HG03378 (cell line): ENCODE data around the gene ADAMTSL2.

Source experiments
- ATAC-seq: cut with Tn5 transposase; IDR thresholded peaks from one replicate; pipeline ENCODE4 v1.9.1; 2021; ENCODE audit warnings: mild to moderate bottlenecking, moderate library complexity; ENCODE audit not compliant: unreplicated experiment

Gene ADAMTSL2

GRCh38 chr9:133584559-133585476 is 50.3 kb downstream of the ADAMTSL2 start:
- no peak for ATAC-seq

- ATAC-seq, result no peak
These were observed 51.2 kb downstream of the ADAMTSL2 start for GRCh38 chr9:133585481-133586351.

GRCh38 chr9:133587051-133587450 is 52.5 kb downstream of the ADAMTSL2 start:
- ATAC-seq, result no peak

DNA sequence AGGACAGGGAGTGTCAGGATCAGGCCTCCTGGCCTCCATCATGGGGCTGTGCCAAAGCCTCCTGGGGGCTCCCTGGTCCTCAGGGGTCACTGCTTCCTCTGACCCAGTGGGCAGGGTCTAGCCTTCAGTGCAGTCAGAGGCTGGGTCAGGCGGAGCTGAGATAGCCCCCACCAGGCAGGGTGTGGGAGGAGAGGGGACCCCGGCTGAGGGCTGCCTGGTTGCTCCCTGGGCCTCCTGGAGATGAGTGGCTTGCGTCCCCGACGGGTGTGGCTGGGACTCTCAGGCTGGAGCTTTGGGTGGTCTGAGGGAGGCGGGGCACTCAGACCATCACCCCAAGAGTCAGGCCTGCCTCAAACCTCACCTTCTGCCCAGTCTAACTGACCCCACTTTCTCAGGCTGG is 53.0 kb downstream of the ADAMTSL2 start:
- no peak for ATAC-seq

DNA sequence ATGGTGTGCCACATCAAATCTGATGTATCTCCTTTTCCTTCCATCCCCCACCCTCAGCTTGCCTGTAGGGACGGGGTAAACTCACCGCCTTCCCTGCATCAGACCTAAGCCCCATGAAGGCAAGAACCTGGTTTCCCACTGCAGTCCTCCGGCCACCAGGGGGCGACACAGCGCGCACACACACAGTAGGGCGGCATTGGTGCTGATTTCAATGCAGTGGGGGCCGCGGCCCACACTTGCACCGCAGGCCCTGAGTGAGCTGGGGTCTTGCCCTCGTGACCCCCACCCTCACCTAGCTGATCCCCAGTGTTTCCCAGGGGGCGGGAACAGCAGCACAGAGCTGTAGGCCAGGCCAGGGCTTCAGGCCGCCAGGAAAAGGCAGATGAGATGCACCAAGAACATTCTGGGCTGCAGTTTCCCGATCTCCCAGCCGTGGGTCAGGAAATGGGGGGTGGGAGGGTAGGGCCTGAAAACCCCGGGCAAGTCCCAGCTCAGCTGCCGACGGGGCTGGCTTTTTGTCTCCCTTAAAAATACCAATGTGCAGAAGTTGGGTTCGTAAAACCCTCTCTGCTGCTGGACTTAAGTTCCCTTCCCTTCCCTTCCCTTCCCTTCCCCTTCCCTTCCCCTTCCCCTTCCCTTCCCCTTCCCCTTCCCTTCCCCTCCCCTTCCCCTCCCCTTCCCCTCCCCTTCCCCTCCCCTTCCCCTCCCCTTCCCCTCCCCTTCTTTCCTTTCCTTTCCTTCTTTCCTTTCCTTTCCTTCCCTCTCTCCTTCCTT is 55.1 kb downstream of the ADAMTSL2 start:
- ATAC-seq, result no peak

DNA sequence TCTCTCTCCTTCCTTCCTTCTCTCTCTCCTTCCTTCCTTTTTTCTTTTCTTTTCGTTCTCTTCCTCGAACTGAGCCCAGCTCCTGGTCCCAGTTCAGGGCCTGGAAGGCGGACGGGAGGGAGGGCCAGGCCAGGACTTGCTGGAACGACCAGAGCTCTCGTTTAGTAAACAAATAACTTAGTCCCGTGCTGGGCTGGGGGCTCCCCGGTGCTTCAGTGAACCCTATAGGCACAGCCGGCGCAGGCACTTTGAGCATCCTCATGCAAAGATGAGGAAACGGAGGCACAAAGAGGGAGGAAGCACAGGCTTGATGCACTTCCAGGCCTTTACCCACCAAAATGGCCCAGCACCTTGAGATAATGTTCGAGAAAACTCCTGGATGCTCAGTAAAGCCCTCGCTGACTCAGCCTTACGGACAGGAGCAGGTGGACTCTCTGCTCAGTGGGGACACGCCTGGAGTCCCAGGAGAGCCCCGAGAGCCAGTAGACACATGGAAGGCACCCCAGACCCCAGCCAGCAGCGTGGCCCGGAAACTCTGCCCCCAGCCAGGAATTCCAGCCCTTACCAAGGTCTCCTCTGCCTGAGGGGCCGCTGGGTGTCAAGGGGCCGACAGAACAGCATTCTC is 55.8 kb downstream of the ADAMTSL2 start:
- ATAC-seq, result no peak

DNA sequence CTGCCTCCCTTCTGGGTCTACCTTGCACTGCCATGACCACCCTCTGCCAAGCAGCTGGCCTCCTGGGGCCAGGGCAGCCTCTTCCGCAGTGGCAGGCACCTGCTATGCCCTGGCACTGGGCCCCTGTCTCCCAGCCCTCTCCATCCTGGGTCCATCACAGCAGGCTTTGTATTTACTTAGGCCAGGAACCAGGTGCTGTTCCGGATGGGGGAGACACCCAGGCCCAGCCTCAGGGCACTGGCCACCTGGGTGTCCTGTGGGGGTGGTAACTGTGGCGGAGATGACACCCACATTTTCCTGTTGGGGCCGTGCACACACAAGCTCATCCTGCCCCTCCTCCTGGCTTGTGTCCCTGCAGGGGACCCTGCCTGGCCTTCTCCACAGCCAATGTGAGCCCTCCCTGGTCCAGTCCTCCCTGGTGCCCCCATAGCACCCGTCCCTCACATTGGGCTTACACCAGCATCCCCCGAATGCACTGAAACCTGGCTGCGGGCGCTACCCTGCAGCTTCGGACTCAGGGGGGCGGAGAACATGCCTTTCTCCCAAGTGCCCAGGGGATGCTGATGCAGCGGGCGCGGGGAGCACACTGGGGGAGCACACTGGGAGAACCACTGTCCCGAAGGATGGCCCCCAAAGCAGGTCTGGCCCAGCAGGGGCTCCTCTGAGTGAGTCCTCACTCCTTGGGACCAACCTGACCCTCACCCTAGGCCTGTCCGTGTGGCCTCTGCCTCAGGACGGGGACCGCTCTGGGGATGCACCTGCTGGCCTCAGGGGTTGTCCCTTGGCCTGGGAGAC is 56.8 kb downstream of the ADAMTSL2 start:
- no peak for ATAC-seq

DNA sequence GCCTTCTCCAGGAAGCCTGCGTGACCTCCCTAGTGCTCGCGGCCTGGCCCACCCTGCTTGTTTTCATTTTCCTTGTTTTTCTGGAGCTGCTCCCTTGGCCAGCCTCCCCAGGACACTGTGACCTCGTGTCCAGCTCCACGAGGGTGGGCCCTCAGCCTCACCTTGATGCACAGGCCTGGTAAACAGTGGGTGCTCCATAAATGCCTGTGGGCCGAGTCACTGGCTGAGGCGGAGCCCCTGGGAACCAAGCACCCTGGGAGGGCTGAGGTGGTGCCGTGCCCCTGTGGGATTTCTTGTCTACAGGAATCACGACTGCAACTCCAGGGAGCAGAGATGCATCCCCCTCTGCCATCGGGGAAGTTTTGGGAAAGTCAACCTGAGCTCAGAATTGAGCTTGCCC is 57.5 kb downstream of the ADAMTSL2 start:
- ATAC-seq, result no peak

GRCh38 chr9:133592731-133593409 is 58.4 kb downstream of the ADAMTSL2 start:
- no peak for ATAC-seq

DNA sequence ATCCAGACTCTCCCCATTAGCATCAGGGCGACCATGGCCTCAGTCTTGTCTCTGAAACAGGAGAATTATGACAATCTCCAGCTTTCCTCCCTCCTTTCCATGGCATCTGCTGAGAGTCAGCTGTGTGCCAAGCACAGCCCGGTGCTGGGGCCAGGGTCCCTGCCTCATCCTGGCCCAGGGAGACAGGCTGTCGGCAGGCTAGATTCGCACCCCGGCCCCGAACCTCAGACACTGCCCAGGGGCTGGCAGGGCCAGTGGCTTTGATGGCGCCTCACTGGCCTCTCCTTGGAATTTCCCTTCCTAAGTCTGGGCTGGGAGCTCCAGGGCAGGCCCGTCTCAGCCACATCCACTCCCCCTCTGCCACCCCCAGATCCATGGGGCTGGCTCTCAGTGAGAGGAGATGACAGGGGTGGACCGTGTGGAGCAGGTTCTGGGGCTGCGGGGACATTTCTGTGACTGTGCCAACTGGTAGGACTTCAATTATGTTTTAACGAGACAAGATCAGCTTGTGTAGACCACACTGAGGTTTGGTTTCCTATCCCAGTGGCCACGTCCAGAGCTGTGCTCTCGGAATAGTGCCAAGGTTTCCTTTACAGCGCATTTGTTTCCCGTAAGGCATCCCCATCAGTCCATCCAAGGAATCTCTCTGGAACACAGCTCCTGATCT is 59.2 kb downstream of the ADAMTSL2 start:
- ATAC-seq, result no peak

DNA sequence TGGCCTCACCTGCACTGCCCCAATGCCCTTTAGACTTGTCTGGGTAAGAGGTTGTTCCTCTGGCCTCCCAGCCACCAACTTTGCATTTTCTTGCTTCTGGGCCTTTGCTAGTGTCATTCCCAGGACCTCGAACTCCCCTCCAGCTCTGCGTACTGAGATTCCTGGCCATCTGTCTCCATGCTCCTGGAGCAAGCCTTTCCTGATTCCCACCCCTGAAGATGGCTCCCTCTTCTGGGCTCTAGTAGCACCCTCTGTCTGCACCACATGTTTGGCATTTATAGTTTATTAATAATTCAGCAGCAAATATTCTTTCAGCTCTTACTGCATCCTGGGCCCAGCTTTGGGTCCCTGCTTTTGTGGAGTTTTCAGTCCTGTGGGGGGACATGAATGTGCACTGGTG is 59.8 kb downstream of the ADAMTSL2 start:
- ATAC-seq, result no peak

DNA sequence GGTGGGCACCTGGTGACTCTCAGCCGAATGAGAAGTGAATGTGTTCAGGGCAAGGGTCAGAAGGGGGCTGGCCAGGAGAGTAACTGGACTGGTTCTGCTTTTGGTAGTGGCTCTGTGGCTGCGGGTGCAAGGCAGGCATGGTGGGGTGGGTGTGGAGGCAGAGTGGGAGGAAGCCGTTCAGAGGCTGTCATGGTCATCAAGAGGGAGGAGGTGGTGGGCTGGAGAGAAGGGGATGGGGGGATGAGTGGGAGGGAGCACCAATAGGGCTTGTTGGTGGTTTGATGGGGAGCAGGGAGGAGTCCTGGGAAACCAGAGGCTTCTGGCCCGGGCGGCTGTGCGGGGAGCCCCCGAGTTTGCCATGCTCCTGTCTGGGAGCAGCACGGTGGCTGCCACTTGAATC is 61.4 kb downstream of the ADAMTSL2 start:
- ATAC-seq, result no peak

DNA sequence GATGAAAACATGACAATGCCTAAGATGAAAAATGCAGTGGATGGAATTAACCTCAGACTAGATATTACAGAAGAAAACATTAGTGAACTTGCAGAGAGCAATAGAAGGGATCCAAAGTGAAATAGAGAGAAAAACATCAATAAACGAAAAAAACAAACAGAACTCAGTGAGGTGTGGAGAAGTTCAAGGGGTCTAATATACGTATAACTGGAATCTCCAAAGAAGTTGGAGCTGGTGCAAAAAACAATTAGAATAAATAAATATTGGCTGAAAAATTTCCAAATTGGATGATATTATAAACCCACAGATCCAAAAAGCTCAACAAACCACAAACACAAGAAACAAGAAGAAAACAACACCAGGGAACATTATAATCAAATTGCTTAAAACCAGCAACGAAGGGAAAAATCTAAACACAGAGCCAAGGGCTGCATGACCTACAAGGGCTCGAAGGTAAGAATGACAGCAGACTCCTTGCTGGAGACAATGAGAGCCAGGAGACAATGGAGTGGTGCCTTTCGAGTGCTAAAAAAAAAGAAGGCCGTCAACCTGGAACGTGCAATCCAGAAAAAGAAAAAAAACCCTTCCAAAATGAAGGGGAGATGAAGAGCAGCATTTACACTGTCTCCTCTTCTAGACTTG is 62.9 kb downstream of the ADAMTSL2 start:
- no peak for ATAC-seq

GRCh38 chr9:133598978-133599377 is 64.5 kb downstream of the ADAMTSL2 start:
- no peak for ATAC-seq

DNA sequence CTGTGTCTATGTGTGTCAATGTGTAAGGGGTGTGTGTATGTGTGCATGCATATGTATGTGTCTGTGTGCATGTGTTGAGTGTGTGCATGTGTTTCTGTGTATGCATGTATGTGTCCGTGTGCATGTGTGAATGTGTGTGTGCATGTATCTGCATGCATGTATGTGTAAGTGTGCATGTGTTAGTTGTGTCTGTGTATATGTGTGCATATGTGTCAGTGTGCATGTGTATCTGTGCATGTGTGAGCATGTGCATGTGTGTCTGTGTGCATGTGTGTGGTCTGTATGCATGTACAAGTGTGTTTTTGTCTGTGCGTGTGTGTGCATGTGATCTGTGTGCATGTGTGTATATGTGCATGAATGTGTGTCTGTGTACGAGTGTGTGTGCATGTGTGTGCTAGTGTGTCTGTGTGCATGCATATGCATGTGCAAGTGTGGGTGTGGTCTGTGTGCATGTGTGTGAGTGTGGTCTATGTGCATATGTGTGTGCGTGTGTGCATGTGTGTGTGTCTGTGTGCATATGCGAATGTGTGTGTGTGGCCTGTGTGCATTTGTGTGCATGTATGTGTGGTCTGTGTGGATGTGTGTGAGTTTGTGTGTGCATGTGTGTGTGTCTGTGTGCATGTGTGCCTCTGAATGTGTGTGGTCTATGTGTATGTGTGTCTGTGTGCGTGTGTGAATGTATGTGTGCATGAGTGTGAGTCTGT is 65.1 kb downstream of the ADAMTSL2 start:
- no peak for ATAC-seq

DNA sequence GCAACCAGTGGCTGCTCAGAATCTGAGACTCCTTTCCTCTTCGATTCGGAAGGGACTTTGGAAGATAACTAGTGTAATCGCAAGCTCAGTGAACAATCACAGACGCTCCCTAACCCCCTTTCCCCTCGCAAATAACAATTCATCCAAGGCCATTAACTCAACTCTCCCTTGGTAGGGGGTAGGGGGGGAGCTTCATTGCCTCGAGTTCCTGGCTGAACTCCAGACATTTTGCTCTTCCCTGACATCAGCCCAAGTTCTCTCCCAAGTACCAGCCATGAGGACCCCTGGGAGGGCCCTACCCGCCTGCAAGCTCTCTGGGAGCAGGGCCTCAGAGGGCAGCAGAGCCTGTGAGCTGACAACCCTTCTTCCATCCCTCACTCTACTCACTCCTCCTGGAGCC is 66.2 kb downstream of the ADAMTSL2 start:
- ATAC-seq, result no peak

DNA sequence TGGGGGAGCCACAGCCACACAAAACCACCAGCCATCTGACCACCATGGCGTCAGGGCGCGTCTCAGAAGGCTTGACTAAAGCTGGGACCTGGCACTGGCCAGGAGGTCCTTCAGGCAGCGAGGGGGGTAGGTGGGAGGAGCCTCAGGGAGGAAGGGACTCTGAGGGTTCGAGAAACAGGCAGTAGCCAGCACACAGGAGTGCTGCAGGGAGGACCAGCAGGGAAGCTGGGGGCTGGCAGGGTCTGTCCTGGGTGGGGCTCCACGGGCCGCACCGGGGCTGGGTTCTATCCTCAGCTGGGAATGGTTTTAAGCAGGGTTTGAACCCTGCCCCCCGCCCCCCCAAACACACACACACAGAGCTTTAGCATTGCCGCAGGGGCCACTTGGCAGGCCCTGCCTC is 67.2 kb downstream of the ADAMTSL2 start:
- ATAC-seq, result no peak

DNA sequence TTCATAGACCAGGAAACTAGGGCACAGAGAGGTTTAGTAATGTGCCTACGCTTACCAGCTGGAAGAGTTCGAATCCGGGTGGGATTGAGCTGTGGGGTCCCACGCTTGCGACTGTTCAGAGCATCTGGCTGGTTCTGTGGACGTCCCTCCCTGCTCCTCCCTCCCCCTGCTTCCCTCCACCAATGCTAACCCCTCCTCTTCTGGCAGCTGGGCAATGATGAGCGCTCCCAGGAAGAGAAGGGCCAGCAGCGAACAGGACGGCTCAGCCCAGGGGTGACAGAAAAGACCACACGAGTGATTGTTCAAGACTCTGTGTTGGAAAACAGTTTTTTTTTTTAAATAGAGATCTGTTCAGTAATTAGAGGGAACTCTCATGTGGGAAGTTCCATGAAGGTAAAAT is 67.8 kb downstream of the ADAMTSL2 start:
- ATAC-seq, result no peak
